ENCODE measurements around the gene EXT2.

The EXT2 gene

DNA sequence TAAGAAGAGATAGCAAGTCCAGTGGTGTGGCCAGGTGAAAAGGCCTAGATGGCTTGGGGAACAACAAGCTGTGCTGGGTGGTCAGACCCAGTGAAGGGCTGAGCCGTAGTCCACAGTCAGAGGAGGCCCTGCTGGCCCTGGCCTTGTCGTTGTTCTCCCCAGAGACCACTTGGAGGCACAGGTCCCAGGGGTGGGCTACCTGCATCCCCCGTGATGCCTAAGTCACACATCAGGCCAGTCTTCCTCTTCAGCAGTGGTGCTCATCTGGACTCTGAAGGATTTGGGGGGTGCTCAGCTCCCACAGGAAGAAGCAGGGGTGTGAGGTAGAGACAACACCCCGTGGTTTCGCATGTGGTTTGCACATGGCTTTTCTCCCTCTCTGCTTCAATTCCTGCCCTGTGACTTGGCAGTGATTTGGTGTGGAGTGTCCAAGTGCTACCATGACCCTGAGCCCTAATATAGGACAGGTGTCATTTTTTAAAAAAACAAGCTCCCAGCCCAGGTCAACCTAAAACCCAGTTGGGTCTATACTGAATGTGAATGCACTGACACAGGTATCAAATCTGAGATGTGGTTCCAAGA is 163.5 kb downstream of the EXT2 start:
- Mint-ChIP-seq H3K36me3 (ENCODE audit: low read depth) (peaks cover 11% of the 10 kb centered on the region), H3K4me1 (peaks cover 68% of the 10 kb centered on the region), H3K4me3 (no peak overlapping the region), H3K9me3 (peaks cover 5% of the 10 kb centered on the region), H3K27me3 (ENCODE audit: low read depth) (peaks cover 8% of the 10 kb centered on the region), H3K27ac (peak overlapping the region in 2 of 3 experiments; percentile 10 to 13)
- TF ChIP-seq CTCF (IDR thresholded peaks at IDR 0.05; ENCODE audit: unreplicated experiment in 3 of 3), result no peak

DNA sequence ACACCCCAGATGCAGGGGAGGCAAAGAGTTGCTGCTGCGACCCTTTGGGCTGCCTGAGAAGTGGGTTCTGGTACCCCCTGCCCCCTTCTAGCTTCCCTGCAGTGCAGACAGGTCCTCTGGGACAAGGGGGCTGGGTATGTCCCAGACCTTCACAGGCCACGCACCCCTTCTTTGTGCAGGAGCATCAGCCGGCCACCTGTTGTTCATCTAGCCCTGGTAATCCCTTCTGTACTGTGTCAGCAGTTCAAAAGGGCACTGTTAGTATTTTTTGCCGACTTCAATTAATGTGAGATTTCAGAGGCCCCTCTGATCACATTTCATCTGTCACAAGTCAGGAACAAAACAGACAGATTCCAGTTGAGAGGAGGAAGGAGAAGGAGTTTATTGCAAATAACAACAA is 164.6 kb downstream of the EXT2 start:
- Mint-ChIP-seq H3K9me3 (no peaks in the 10 kb centered on the region), H3K4me1 (peaks cover 68% of the 10 kb centered on the region), H3K4me3 (peak overlapping the region in 1 of 3 experiments; percentile 40), H3K27me3 (ENCODE audit: low read depth) (peaks cover 8% of the 10 kb centered on the region), H3K36me3 (ENCODE audit: low read depth) (peaks cover 4% of the 10 kb centered on the region), H3K27ac (peak overlapping the region; percentile 34 to 62 (median 57))
- TF ChIP-seq CTCF (IDR thresholded peaks at IDR 0.05; ENCODE audit: unreplicated experiment in 3 of 3), result no peak

- Mint-ChIP-seq H3K4me1 (peaks cover 53% of the 10 kb centered on the region), H3K4me3 (no peak overlapping the region), H3K9me3 (no peaks in the 10 kb centered on the region), H3K36me3 (ENCODE audit: low read depth) (no peaks in the 10 kb centered on the region), H3K27ac (peak overlapping the region in 1 of 3 experiments; percentile 62), H3K27me3 (ENCODE audit: low read depth) (peaks cover 16% of the 10 kb centered on the region)
- no peak for TF ChIP-seq CTCF (IDR thresholded peaks at IDR 0.05; ENCODE audit: unreplicated experiment in 3 of 3)
These were observed 166.5 kb downstream of the EXT2 start for GRCh38 chr11:44261800-44262591.

- Mint-ChIP-seq H3K36me3 (ENCODE audit: low read depth) (peaks cover 5% of the 10 kb centered on the region), H3K4me3 (no peak overlapping the region), H3K27ac (no peak overlapping the region), H3K4me1 (peaks cover 45% of the 10 kb centered on the region), H3K9me3 (no peaks in the 10 kb centered on the region), H3K27me3 (ENCODE audit: low read depth) (peaks cover 21% of the 10 kb centered on the region)
- no peak for TF ChIP-seq CTCF (IDR thresholded peaks at IDR 0.05; ENCODE audit: unreplicated experiment in 3 of 3)
These were observed 168.4 kb downstream of the EXT2 start for GRCh38 chr11:44263738-44264437.

DNA sequence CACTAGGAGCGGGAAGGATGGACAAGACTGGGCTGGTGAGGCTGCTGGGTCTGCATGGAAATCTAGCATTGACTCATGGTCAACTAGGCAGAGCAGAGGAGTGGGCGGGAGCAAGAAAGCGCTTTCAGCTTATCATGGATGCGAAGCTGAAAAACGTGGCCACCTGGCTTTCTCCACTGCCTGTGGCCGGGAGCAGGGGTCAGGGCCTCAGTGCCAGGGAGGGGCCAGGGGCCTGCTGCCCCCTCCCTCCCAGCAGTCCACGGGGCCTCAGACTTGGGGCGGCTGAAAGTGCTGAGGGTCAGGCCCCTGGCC is 168.9 kb downstream of the EXT2 start:
- Mint-ChIP-seq H3K4me3 (no peak overlapping the region), H3K9me3 (no peaks in the 10 kb centered on the region), H3K27me3 (ENCODE audit: low read depth) (peaks cover 24% of the 10 kb centered on the region), H3K36me3 (ENCODE audit: low read depth) (peaks cover 5% of the 10 kb centered on the region), H3K27ac (no peak overlapping the region), H3K4me1 (peaks cover 45% of the 10 kb centered on the region)
- no peak for TF ChIP-seq CTCF (IDR thresholded peaks at IDR 0.05; ENCODE audit: unreplicated experiment in 3 of 3)

Measured in nephron (organoid).